ENCODE results near the gene PTCH1.

The PTCH1 gene

DNA sequence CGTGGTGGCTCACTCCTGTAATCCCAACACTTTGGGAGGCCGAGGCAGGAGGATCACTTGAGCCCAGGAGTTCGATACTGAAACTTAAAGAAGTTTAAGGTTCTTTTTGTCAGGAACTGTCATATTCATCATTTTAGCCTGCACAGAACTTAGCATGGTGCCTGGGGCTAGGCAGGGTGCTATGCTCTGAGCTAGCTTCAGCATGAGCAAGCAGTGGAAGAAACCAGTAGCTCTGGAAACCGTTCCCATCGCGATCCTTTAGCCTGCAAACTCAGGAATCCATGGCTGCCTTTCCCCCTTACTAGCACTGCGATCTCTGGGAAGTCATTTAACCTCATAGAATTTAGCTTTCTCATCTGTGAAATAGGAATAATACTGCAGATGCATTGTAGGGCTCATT, 80.4 kb downstream of the PTCH1 start:
- peaks cover 4% of the 10 kb centered on the region for H3K9me3 ChIP-seq
- H3K4me3 ChIP-seq (ENCODE audit: low read depth in 1 of 2, low read length in 1 of 2) = no peak overlapping the region
- TF ChIP-seq, protein P1, sequence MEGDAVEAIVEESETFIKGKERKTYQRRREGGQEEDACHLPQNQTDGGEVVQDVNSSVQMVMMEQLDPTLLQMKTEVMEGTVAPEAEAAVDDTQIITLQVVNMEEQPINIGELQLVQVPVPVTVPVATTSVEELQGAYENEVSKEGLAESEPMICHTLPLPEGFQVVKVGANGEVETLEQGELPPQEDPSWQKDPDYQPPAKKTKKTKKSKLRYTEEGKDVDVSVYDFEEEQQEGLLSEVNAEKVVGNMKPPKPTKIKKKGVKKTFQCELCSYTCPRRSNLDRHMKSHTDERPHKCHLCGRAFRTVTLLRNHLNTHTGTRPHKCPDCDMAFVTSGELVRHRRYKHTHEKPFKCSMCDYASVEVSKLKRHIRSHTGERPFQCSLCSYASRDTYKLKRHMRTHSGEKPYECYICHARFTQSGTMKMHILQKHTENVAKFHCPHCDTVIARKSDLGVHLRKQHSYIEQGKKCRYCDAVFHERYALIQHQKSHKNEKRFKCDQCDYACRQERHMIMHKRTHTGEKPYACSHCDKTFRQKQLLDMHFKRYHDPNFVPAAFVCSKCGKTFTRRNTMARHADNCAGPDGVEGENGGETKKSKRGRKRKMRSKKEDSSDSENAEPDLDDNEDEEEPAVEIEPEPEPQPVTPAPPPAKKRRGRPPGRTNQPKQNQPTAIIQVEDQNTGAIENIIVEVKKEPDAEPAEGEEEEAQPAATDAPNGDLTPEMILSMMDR (IDR thresholded peaks at IDR 0.05) = no peak
- H3K4me1 ChIP-seq (ENCODE audit: control insufficient read depth in 1 of 2, insufficient read depth in 1 of 2, low read depth in 1 of 2, low read length in 1 of 2) = no peaks in the 10 kb centered on the region
- H3K27me3 ChIP-seq = peaks cover 5% of the 10 kb centered on the region
- no peaks in the 10 kb centered on the region for H3K36me3 ChIP-seq
- H3K27ac ChIP-seq = no peak overlapping the region

DNA sequence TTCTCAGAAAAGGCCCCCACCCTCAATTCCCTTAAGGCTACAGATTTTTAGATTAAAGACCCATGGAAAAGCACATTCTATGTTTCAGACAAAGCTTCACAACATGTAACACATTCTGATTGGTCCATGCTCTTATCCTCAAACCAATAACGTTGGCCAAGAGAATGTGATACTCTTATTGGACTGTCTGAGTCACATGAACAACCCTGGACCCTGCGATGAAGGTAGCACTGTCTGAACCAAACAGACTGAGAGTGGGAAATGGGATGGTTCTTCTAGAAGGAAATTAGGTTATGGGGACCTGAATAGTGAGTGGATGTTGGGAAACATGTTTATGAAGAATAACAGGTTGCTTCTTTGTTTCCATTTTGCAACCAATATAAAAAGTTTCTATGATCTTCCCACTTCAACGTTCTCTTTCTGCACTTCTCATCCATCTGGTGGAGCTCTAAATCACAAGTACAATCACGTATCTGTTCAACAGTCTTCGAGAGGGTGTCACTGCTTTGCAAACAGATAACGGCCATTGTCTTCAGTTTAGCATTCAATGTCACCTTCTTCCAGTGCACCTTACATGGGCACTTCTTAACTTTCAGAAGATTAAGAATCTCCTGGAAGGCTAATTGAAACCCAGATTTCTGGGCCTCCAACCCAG, 81.6 kb downstream of the PTCH1 start:
- Histone ChIP-seq H3K27ac (no peak overlapping the region), H3K4me1 (ENCODE audit: control insufficient read depth in 1 of 2, insufficient read depth in 1 of 2, low read depth in 1 of 2, low read length in 1 of 2) (no peaks in the 10 kb centered on the region), H3K36me3 (no peaks in the 10 kb centered on the region), H3K9me3 (peaks cover 4% of the 10 kb centered on the region), H3K4me3 (ENCODE audit: low read depth in 1 of 2, low read length in 1 of 2) (no peak overlapping the region), H3K27me3 (peaks cover 5% of the 10 kb centered on the region)
- TF ChIP-seq, protein P1 (IDR thresholded peaks at IDR 0.05) = no peak

DNA sequence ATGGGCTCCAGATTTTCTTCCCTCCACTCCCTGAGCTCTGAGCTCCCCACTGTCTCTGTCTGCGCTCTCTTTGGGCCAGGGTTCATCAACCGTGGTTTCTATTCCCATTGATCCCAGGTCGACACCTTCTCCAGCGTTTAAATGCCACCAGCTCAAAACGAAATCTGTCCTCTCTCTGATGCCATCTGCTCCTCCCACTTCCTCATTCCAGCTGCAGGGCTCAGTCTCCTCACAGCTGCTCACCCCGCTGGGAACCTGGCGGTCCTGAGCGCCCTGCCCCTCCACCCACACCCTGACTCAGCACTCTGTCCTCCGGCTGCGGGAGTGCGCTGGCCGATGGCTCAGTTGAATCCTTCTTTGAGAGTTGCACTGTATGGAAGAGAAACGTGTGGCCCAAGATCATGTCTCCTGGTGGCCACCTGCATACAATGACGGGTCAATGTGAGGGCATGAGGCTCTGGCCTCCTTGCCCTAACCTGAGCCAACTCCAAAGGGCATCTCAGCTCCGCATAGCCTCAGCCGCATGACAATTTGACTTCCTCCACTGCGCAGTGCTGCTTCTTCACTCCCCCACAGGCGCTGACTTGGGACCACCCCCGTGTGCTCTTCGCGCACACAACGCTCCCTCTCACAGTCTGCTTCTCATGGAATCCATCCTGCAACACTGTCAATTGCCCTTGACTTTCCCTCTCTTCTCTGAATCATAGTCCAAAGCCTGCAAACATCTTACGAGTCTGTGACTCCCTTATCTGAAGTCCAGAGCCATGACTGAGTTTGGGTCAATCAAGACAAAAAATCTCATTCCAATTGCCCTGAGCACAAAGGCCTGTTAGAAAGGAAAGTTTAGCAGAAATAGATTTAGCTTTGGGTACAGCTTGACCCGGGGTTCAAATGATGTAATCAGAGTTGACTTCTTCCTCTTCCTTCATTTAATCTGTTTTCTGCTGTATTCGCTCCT, 82.4 kb downstream of the PTCH1 start:
- H3K27me3 ChIP-seq = peaks cover 5% of the 10 kb centered on the region
- no peaks in the 10 kb centered on the region for H3K4me1 ChIP-seq (ENCODE audit: control insufficient read depth in 1 of 2, insufficient read depth in 1 of 2, low read depth in 1 of 2, low read length in 1 of 2)
- no peak overlapping the region for H3K4me3 ChIP-seq (ENCODE audit: low read depth in 1 of 2, low read length in 1 of 2)
- TF ChIP-seq, protein P1 (IDR thresholded peaks at IDR 0.05) = no peak
- no peaks in the 10 kb centered on the region for H3K36me3 ChIP-seq
- peaks cover 4% of the 10 kb centered on the region for H3K9me3 ChIP-seq
- no peak overlapping the region for H3K27ac ChIP-seq

DNA sequence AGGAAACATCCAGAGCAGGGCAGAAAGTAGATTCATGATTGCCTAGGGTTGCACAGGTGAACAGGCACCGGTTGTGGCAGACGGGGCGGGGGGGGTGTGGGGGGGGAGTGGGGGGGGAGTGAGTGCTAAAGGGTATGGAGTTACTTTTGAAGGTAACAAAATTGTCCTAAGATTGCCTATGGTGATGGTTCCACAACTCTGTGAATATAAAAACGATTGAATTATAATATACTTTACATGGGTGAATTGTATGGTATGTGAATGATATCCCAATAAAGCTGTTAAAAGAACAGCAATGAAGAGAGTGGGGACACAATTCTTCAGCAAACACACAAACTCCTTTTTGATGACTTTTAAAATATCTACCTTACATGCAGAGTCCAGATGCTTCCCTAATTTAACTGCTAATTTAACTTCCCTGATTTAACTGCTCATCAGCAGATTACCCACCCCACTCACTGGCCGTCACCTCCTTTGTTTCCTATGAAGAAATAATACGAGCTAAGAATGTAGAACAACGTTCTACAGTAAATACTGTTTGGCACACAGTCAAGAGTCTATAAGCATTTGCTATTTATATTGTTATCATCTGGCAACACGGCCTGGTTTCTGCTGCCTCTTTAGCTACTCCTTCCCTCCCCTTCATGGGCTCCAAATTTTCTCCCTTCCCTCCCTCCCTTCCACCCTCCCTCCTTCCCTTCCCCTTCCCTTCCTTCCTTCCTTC, 83.5 kb downstream of the PTCH1 start:
- Histone ChIP-seq H3K4me1 (ENCODE audit: control insufficient read depth in 1 of 2, insufficient read depth in 1 of 2, low read depth in 1 of 2, low read length in 1 of 2) (no peaks in the 10 kb centered on the region), H3K9me3 (peaks cover 4% of the 10 kb centered on the region)

DNA sequence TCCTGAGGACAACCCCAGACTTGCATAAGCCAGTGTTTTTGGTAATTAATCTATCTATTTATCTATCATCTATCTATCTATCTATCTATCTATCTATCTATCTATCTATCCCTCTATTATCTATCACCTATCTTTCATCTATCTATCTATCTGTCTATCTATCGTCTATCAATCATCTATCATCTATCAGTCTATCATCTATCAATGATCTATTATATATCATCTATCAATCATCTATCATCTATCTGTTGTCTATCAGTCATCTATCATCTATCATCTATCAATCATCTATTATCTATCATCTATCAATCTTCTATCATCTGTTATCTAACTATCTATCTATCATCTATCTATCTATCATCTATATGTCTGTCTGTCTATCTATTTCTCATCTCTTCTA, 85.5 kb downstream of the PTCH1 start:
- no peak overlapping the region for H3K4me3 ChIP-seq (ENCODE audit: low read depth in 1 of 2, low read length in 1 of 2)
- TF ChIP-seq, protein P1 (IDR thresholded peaks at IDR 0.05) = no peak
- H3K9me3 ChIP-seq = peaks cover 4% of the 10 kb centered on the region
- no peaks in the 10 kb centered on the region for H3K36me3 ChIP-seq
- no peaks in the 10 kb centered on the region for H3K4me1 ChIP-seq (ENCODE audit: control insufficient read depth in 1 of 2, insufficient read depth in 1 of 2, low read depth in 1 of 2, low read length in 1 of 2)
- H3K27me3 ChIP-seq = peaks cover 31% of the 10 kb centered on the region
- H3K27ac ChIP-seq = no peak overlapping the region

More for the DNA sequence above, 83.5 kb downstream of the PTCH1 start:
- H3K27me3 ChIP-seq = peaks cover 11% of the 10 kb centered on the region
- H3K36me3 ChIP-seq = no peaks in the 10 kb centered on the region
- TF ChIP-seq, protein P1 (IDR thresholded peaks at IDR 0.05) = no peak
- no peak overlapping the region for H3K27ac ChIP-seq
- no peak overlapping the region for H3K4me3 ChIP-seq (ENCODE audit: low read depth in 1 of 2, low read length in 1 of 2)

All from neutrophil (primary cell).